GM12878 (cell line): ENCODE data around the gene NIPAL1. TPM values are rescaled to one million over a fixed set of nuclear protein-coding genes. Genes with fewer than 3 reads are reported as not detected.

Source experiments
- ATAC-seq: fragments of 200-7000 bp; cut with Tn5 transposase; 3 replicates; pipeline ENCODE4 v1.9.1; 2020; ENCODE audit warnings: mild to moderate bottlenecking, moderate library complexity
- BruUV-seq: library from RNA; stranded (reverse); fragments of 400-500 nt; replicated peaks from 2 replicates; lab custom pipeline; 2021; lab: Mats Ljungman, UMichigan
- CTCF ChIA-PET: fragments of 300-600 bp; sonication (Branson Sonifier 250); formaldehyde crosslinking; extraction: SDS; loops from one replicate; lab custom pipeline; 2021; ENCODE audit warnings: inconsistent platforms; lab: Yijun Ruan, JAX
- POLR2A ChIA-PET: fragments of 350-600 bp; formaldehyde crosslinking; extraction: SDS; loops from one replicate; lab custom pipeline; 2021; ENCODE audit warnings: inconsistent platforms; lab: Charles Lee
- RAD21 ChIA-PET: fragments of 300-600 bp; sonication (Branson Sonifier 250); formaldehyde crosslinking; loops from one replicate; lab custom pipeline; 2023; ENCODE audit warnings: antibody characterized with exemption; ENCODE audit not compliant: unreplicated experiment; lab: Charles Lee
- SMC1A ChIA-PET: fragments of 300-600 bp; sonication (Branson Sonifier 250); formaldehyde crosslinking; loops from one replicate; lab custom pipeline; 2023; ENCODE audit not compliant: unreplicated experiment, uncharacterized antibody; lab: Charles Lee
- DNase-seq: peaks from one replicate; pipeline ENCODE4 v3.0.0-alpha.2; 2011; ENCODE audit warnings: low read depth, low spot score
- FAIRE-seq: peaks from 3 replicates; lab custom pipeline; 2011; peaks lifted over from hg19 to GRCh38; lab: Jason Lieb, UNC
- H2AFZ ChIP-seq: 2 replicates; pipeline ENCODE4 v1.6.0; 2011; ENCODE audit warnings: low read depth, low read length, control low read depth; ENCODE audit not compliant: control insufficient read depth
- H3K27ac ChIP-seq: 2 replicates; pipeline ENCODE4 v1.5.1; 2011; ENCODE audit warnings: control low read depth; ENCODE audit not compliant: control insufficient read depth, insufficient read depth
- H3K27me3 ChIP-seq, 2 experiments: replicated peaks in 1 of 2; 2 replicates each; pipeline versions ENCODE4 v1.6.0 to v1.6.1; 2011; ENCODE audit warnings: low read length in 1 of 2; ENCODE audit not compliant: control insufficient read depth in 2 of 2, insufficient read depth in 2 of 2
- H3K36me3 ChIP-seq, 2 experiments: 2 replicates each; pipeline ENCODE4 v1.5.1; 2011; ENCODE audit warnings: low read length in 1 of 2; ENCODE audit not compliant: control insufficient read depth in 2 of 2, insufficient read depth in 2 of 2
- H3K4me1 ChIP-seq: 2 replicates; pipeline ENCODE4 v1.6.1; 2011; ENCODE audit warnings: mild to moderate bottlenecking, low read length, moderate library complexity, mixed read lengths; ENCODE audit not compliant: control insufficient read depth, insufficient read depth
- H3K4me2 ChIP-seq: 2 replicates; pipeline ENCODE4 v1.6.0; 2011; ENCODE audit warnings: control low read depth; ENCODE audit not compliant: control insufficient read depth, insufficient read depth
- H3K4me3 ChIP-seq: fragments of 200-600 bp; sonication (generic); 2 replicates; pipeline ENCODE4 v1.5.1; 2016
- H3K79me2 ChIP-seq: 2 replicates; pipeline ENCODE4 v1.6.0; 2011; ENCODE audit warnings: low read length; ENCODE audit not compliant: control insufficient read depth, insufficient read depth
- H3K9ac ChIP-seq: 2 replicates; pipeline ENCODE4 v1.8.0; 2011; ENCODE audit warnings: low read length, control low read depth, mixed read lengths; ENCODE audit not compliant: control insufficient read depth, insufficient read depth
- H3K9me3 ChIP-seq: replicated peaks from 3 replicates; pipeline ENCODE4 v1.5.1; 2011; ENCODE audit warnings: mild to moderate bottlenecking, low read length; ENCODE audit not compliant: control insufficient read depth, insufficient read depth
- H4K20me1 ChIP-seq: 2 replicates; pipeline ENCODE4 v1.6.0; 2011; ENCODE audit not compliant: control insufficient read depth, insufficient read depth
- BHLHE40 ChIP-seq, 2 experiments: fragments of 450-650 bp in 1 of 2; IDR thresholded peaks; 2 replicates each; pipeline ENCODE4 v1.6.1; 2011 to 2017; ENCODE audit warnings: low read depth in 2 of 2, borderline replicate concordance in 1 of 2, improper control_type of control experiment in 1 of 2, low read length in 1 of 2, mild to moderate bottlenecking in 1 of 2
- CREM ChIP-seq: IDR thresholded peaks from 2 replicates; pipeline ENCODE4 v1.6.1; 2014; ENCODE audit warnings: antibody characterized with exemption, low read depth
- EGR1 ChIP-seq, 2 experiments: IDR thresholded peaks; 1 replicate in 1 of 2; 2 replicates in 1 of 2; pipeline ENCODE4 v1.6.1; 2011 to 2012; ENCODE audit warnings: low read depth in 2 of 2, low read length in 2 of 2, borderline replicate concordance in 1 of 2, mild to moderate bottlenecking in 1 of 2, moderate library complexity in 1 of 2
- MEF2B ChIP-seq: fragments of 450-650 bp; IDR thresholded peaks from 2 replicates; pipeline ENCODE4 v1.6.1; 2018; ENCODE audit warnings: mild to moderate bottlenecking, moderate library complexity; ENCODE audit not compliant: partially characterized antibody, poor library complexity, severe bottlenecking
- PAX5 ChIP-seq: IDR thresholded peaks from 2 replicates; pipeline ENCODE4 v1.6.1; 2011; ENCODE audit warnings: low read depth, low read length, borderline replicate concordance
- RELB ChIP-seq: fragments of 450-650 bp; IDR thresholded peaks from 2 replicates; pipeline ENCODE4 v1.6.1; 2017; ENCODE audit warnings: low read depth, mild to moderate bottlenecking, moderate library complexity
- WGBS: methylation state at CpG from one replicate; pipeline ENCODE4 v1.1.6; 2016; ENCODE audit warnings: low lambda C conversion rate; ENCODE audit not compliant: insufficient replicate concordance, insufficient coverage; ENCODE audit errors: missing lambda C conversion rate; 5-methylcytosine and 5-hydroxymethylcytosine counted together
- in situ Hi-C: fragments of 300-500 bp; cut with MboI; formaldehyde crosslinking; loops from 9 replicates; pipeline ENCODE4 v1.14.3; 2018; ENCODE audit warnings: mixed read lengths
- intact Hi-C: fragments of 100-400 bp; cut with micrococcal nuclease; formaldehyde crosslinking; loops from one replicate; pipeline ENCODE4 v1.14.2; 2022; ENCODE audit not compliant: unreplicated experiment
- polyA plus RNA-seq, 11 experiments: library from polyadenylated mRNA; depleted of rRNA in 4 of 11; unstranded in 6 of 11; stranded (reverse) in 5 of 11; fragments of >200 nt; fragmentation: Nextera tagmentation in 4 of 11; fragmentation: Illumina TruSeq in 1 of 11; extraction: Ambion mirVana in 4 of 11; extraction: Trizol in 1 of 11; gene quantifications; 1 replicate in 1 of 11; 2 replicates in 10 of 11; pipeline versions ENCODE4 v1.2.1 to v1.2.3, GENCODE V29; 2011 to 2016; ENCODE audit warnings: inconsistent platforms in 2 of 11, missing spikeins in 2 of 11, low read depth in 1 of 11
- total RNA-seq, 4 experiments: library from RNA; depleted of rRNA in 3 of 4; stranded (reverse); fragments of >200 nt in 3 of 4; fragmentation: Illumina TruSeq in 1 of 4; extraction: Trizol in 1 of 4; gene quantifications; 2 replicates each; pipeline versions ENCODE4 v1.2.1 to v1.2.3, GENCODE V29; 2013 to 2021
- TF ChIP-seq, protein P1 (sequence below), 3 experiments: IDR thresholded peaks in 2 of 3; conservative IDR thresholded peaks in 1 of 3; 2 replicates each; pipeline ENCODE4 v1.5.1; 2011; ENCODE audit warnings: low read depth in 3 of 3, low read length in 3 of 3, mild to moderate bottlenecking in 3 of 3, control low read depth in 2 of 3, moderate library complexity in 2 of 3, inconsistent platforms in 1 of 3, mixed read lengths in 1 of 3; ENCODE audit not compliant: control insufficient read depth in 2 of 3, insufficient read depth in 1 of 3; ENCODE audit errors: extremely low read depth in 1 of 3

NIPAL1 gene
- total and polyA plus RNA-seq, 10 of the 15 experiments (the other 5 are each of a cell fraction or from before 2014, with no cell fraction given), result 0.46 to 9.7 (median 5.9) TPM

DNA sequence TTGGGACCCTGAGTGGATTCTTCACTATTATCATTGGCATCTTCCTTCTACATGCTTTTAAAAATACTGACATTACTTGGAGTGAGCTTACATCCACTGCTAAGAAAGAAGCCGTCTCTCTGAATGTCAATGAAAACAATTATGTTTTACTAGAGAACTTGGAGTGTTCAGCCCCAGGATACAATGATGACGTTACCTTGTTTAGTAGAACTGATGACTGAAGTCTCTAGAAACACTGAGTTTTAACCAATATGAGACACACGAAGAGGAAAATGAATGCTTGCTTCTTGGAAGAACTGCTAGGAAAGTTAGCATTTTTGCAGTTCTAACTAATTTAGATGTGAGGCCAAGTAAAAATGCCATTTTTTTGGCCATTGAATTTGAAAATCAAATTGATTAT is 19.4 kb downstream of the NIPAL1 start:
- no peak for ATAC-seq
- H3K27me3 ChIP-seq, result no peaks in the 10 kb centered on the region
- TF ChIP-seq PAX5, result no peak
- H2AFZ ChIP-seq, result no peak overlapping the region
- ChIA-PET CTCF (interaction anchor here (0.7 to 9.8 kb wide), 8 partner anchors 9 to 239 kb away, joined by 3 to 158 read pairs (median 3); no protein-coding TSS in a partner anchor), RAD21 (interaction anchor here (0.9 to 7.2 kb wide), 5 partner anchors 11 to 542 kb away, joined by 3 to 121 read pairs (median 4); no protein-coding TSS in a partner anchor), POLR2A (interaction anchor here (0.8 to 2.7 kb wide), 3 partner anchors 11 to 231 kb away, joined by 3 to 29 read pairs (median 5); no protein-coding TSS in a partner anchor), SMC1A (interaction anchor here (0.7 to 11.8 kb wide), 10 partner anchors 9 to 543 kb away, joined by 3 to 268 read pairs (median 4); no protein-coding TSS in a partner anchor)
- no peaks in the 10 kb centered on the region for H4K20me1 ChIP-seq
- peaks cover 41% of the 10 kb centered on the region for H3K4me1 ChIP-seq
- intact Hi-C loops (loop anchor here (1.0 to 10.0 kb wide), 4 partner anchors 9 to 541 kb away; no protein-coding TSS in a partner anchor), in situ Hi-C loops (no loop called here)
- no peaks in the 10 kb centered on the region for H3K79me2 ChIP-seq
- H3K36me3 ChIP-seq, result no peaks in the 10 kb centered on the region
- 83% methylated on average over 3 of the region's 3 CpGs for WGBS
- H3K27ac ChIP-seq, result peak overlapping the region; percentile 92
- peak overlapping the region; percentile 68 for H3K4me2 ChIP-seq
- H3K9me3 ChIP-seq, result peaks cover 2% of the 10 kb centered on the region; the same call in 1 of the 3 replicates
- no TSS peak for BruUV-seq
- DNase-seq, result no peak
- peak overlapping the region; percentile 11; the same call in 1 of the 2 replicates for H3K9ac ChIP-seq
- no peak for FAIRE-seq
- no peak overlapping the region for H3K4me3 ChIP-seq

GRCh38 chr4:48037117-48037462 is 20.5 kb downstream of the NIPAL1 start:
- intact Hi-C loops, result loop anchor here (5.0 to 10.0 kb wide), 2 partner anchors 65 to 542 kb away; no protein-coding TSS in a partner anchor
- no peak for FAIRE-seq
- Histone ChIP-seq H3K4me2 (no peak overlapping the region; the same call in 1 of the 2 replicates), H3K4me3 (no peak overlapping the region), H3K9ac (no peak overlapping the region), H2AFZ (no peak overlapping the region; the same call in 1 of the 2 replicates), H3K4me1 (peaks cover 52% of the 10 kb centered on the region), H3K79me2 (no peaks in the 10 kb centered on the region), H3K27ac (peak overlapping the region; percentile 92), H3K27me3 (no peaks in the 10 kb centered on the region), H3K9me3 (peaks cover 2% of the 10 kb centered on the region; the same call in 1 of the 3 replicates), H4K20me1 (no peaks in the 10 kb centered on the region), H3K36me3 (no peaks in the 10 kb centered on the region)
- no peak for ATAC-seq
- ChIA-PET POLR2A (interaction anchor here (2.7 kb wide), 1 partner anchor 10 kb away, joined by 29 read pairs; no protein-coding TSS in a partner anchor), SMC1A (interaction anchor here (1.3 to 11.8 kb wide), 4 partner anchors 9 to 34 kb away, joined by 3 to 268 read pairs (median 4); no protein-coding TSS in a partner anchor), RAD21 (interaction anchor here (1.2 to 7.2 kb wide), 4 partner anchors 10 to 50 kb away, joined by 4 to 121 read pairs (median 4); no protein-coding TSS in a partner anchor), CTCF (interaction anchor here (1.2 to 9.8 kb wide), 4 partner anchors 11 to 48 kb away, joined by 3 to 158 read pairs (median 64); no protein-coding TSS in a partner anchor)
- DNase-seq, result no peak
- no TSS peak for BruUV-seq
- in situ Hi-C loops, result no loop called here
- WGBS, result 0% methylated on average over 2 of the region's 2 CpGs
- TF ChIP-seq EGR1 (IDR thresholded peaks at IDR 0.05; ENCODE audit: borderline replicate concordance in 1 of 2, low read depth in 2 of 2, low read length in 2 of 2), result no peak
- TF ChIP-seq, protein P1, sequence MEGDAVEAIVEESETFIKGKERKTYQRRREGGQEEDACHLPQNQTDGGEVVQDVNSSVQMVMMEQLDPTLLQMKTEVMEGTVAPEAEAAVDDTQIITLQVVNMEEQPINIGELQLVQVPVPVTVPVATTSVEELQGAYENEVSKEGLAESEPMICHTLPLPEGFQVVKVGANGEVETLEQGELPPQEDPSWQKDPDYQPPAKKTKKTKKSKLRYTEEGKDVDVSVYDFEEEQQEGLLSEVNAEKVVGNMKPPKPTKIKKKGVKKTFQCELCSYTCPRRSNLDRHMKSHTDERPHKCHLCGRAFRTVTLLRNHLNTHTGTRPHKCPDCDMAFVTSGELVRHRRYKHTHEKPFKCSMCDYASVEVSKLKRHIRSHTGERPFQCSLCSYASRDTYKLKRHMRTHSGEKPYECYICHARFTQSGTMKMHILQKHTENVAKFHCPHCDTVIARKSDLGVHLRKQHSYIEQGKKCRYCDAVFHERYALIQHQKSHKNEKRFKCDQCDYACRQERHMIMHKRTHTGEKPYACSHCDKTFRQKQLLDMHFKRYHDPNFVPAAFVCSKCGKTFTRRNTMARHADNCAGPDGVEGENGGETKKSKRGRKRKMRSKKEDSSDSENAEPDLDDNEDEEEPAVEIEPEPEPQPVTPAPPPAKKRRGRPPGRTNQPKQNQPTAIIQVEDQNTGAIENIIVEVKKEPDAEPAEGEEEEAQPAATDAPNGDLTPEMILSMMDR (IDR thresholded peaks at IDR 0.05 in 2 of 3, conservative IDR thresholded peaks at IDR 0.05 in 1 of 3; ENCODE audit: control insufficient read depth in 2 of 3, extremely low read depth in 1 of 3, insufficient read depth in 1 of 3, low read depth in 3 of 3, low read length in 3 of 3), result no peak
- TF ChIP-seq MEF2B, result peak; percentile 5
- TF ChIP-seq CREM, result no peak
- TF ChIP-seq RELB, result peak; percentile 78; the same call in 1 of the 2 replicates
- peak in 1 of 2 experiments; percentile 19; a peak in 1 of 4 replicates for TF ChIP-seq BHLHE40 (IDR thresholded peaks at IDR 0.05; ENCODE audit: borderline replicate concordance in 1 of 2, low read depth in 2 of 2, low read length in 1 of 2)
